IPS-NIHi7 (cell line): ENCODE results near the gene KPTN.
A peak's percentile ranks its signal among the peaks of the same experiment; 100 is the strongest.

Experiments used
- DNase-seq: peaks from one replicate; pipeline ENCODE4 v3.0.0; 2012; ENCODE audit warnings: mixed read lengths; ENCODE audit errors: extremely low spot score

KPTN gene

GRCh38 chr19:47435883-47436417 is 48.1 kb downstream of the KPTN start:
- no peak for DNase-seq

- DNase-seq = no peak
These were observed 48.8 kb downstream of the KPTN start for GRCh38 chr19:47435196-47435595.

GRCh38 chr19:47434088-47434487 is 49.9 kb downstream of the KPTN start:
- DNase-seq = no peak

GRCh38 chr19:47433121-47433520 is 50.9 kb downstream of the KPTN start:
- DNase-seq = no peak

GRCh38 chr19:47432499-47432898 is 51.5 kb downstream of the KPTN start:
- no peak for DNase-seq

GRCh38 chr19:47432091-47432490 is 51.9 kb downstream of the KPTN start:
- no peak for DNase-seq

- DNase-seq = peak; percentile 37
These were observed 53.8 kb downstream of the KPTN start for GRCh38 chr19:47430041-47430802.

- no peak for DNase-seq
These were observed 54.8 kb downstream of the KPTN start for GRCh38 chr19:47429140-47429793.

GRCh38 chr19:47428177-47428894 is 55.7 kb downstream of the KPTN start:
- peak; percentile 91 for DNase-seq

GRCh38 chr19:47427241-47428176 is 56.5 kb downstream of the KPTN start:
- peak; percentile 82 for DNase-seq
